Measurements from ENCODE around the gene PPAN.

DNA sequence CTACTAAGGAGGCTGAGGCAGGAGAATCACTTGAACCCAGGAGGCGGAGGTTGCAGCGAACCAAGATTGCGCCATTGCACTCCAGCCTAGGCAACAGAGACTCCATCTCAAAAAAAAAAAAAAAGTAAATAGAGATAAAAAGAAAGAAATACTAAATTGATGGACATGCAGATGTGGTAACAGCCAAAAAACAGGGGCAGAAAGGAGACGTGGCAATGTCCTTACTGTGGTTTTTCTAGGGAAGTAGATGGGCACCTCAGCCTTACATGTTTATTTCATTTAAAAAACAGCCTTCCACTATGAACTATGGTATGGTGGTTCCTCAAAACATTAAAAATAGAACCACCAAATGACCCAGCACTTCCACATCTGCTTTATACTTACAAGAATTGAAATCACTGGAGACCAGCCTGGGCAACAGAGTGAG is 20.1 kb downstream of the PPAN start:
- TF ChIP-seq, protein P1, sequence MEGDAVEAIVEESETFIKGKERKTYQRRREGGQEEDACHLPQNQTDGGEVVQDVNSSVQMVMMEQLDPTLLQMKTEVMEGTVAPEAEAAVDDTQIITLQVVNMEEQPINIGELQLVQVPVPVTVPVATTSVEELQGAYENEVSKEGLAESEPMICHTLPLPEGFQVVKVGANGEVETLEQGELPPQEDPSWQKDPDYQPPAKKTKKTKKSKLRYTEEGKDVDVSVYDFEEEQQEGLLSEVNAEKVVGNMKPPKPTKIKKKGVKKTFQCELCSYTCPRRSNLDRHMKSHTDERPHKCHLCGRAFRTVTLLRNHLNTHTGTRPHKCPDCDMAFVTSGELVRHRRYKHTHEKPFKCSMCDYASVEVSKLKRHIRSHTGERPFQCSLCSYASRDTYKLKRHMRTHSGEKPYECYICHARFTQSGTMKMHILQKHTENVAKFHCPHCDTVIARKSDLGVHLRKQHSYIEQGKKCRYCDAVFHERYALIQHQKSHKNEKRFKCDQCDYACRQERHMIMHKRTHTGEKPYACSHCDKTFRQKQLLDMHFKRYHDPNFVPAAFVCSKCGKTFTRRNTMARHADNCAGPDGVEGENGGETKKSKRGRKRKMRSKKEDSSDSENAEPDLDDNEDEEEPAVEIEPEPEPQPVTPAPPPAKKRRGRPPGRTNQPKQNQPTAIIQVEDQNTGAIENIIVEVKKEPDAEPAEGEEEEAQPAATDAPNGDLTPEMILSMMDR (IDR thresholded peaks at IDR 0.05): no peak
- TF ChIP-seq POLR2A (IDR thresholded peaks at IDR 0.05): no peak
- TF ChIP-seq EP300 (IDR thresholded peaks at IDR 0.05): peak in 1 of 2 donors; percentile 28

Data from tibial nerve (tissue), 4 donors.